Measurements from ENCODE around the gene SGSM2.

The SGSM2 gene

DNA sequence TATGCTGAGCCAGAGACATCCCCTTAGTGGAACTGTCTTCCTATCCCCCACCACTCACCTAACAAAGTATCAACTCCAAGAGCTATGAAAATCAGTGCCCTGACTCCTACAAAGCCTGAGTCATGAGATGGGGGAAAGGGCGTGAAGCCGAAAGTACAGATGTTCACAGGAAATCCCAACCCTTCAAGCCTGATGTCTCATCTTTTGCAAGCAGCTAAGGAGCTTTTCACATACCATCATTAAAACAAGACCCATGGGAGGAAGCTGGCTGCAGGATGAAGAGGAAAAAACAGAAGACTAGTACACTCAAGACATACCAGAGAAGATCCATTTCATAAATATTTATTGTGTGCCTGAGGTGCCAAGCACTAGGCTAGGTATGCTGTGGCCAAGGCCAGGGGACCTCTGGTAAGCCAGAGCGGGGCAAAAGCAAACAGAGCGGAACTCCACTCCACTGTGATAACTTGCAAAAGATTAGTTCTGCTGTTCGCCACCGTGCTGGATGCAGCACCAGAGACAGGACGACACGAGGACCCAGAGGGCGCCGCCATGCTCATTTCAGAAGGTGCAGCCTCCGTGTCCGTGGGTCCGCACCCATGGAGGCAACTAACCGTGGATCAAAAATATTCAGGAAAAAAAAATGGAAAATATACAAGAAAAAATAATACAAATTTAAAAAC lies 68.1 kb downstream of the SGSM2 start:
- Histone ChIP-seq H3K4me3 (ENCODE audit: low read length) (no peak overlapping the region), H3K36me3 (replicated peaks; ENCODE audit: insufficient read depth, low read length) (no peaks in the 10 kb centered on the region), H3K9me3 (replicated peaks; ENCODE audit: insufficient read depth, low read length) (no peaks in the 10 kb centered on the region), H4K20me1 (ENCODE audit: insufficient read depth, low read length) (no peaks in the 10 kb centered on the region), H3K27ac (ENCODE audit: low read length) (no peak overlapping the region), H3F3A (ENCODE audit: insufficient read depth, low read length) (peaks cover 5% of the 10 kb centered on the region; the same call in 1 of the 2 replicates), H3K9ac (ENCODE audit: low read length) (no peak overlapping the region), H3K27me3 (replicated peaks; ENCODE audit: insufficient read depth, low read length) (no peaks in the 10 kb centered on the region), H3K9me2 (replicated peaks; ENCODE audit: insufficient read depth, low read length) (no peaks in the 10 kb centered on the region), H3K4me2 (ENCODE audit: low read depth, low read length) (no peak overlapping the region), H2AFZ (ENCODE audit: low read length) (no peak overlapping the region), H3K4me1 (ENCODE audit: low read length) (0 out of 2 replicates have a peak, but pooled peaks cover 5% of the 10 kb centered on the region), H3K79me2 (ENCODE audit: low read length) (peaks cover 3% of the 10 kb centered on the region)
- DNase-seq, result no peak
- no peak for TF ChIP-seq EZH2 (optimal IDR thresholded peaks at IDR 0.05; ENCODE audit: low read depth, low read length)

DNA sequence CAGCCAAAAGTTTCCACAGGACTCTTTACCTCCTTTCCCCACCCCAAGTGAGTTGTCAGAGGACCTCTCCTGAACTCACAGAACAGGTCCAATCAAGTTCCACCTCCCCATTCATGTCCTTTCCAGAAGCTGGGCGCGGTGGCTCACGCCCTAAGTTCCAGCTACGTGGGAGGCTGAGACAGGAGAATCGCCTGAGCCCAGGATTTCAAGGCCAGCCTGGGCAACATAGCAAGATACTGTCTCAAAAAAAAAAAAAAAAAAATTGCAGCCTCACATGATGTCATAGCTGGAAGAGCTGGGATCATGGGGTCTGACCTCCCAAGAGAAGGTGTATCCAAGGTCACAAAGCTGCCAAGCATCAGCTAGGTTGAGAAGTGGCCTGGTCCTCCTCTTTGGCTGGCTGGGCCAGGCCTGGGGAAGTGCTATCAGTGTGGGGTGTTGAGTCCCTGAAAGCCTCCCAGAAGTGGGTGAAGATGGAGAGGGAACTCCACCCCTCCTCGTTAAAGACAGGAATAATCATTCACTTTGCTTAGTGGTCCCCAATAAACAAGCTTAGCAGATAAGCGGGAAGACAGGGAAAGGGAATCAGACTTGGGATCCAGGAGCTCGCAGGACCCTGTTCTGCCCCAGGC lies 69.1 kb downstream of the SGSM2 start:
- Histone ChIP-seq H3K36me3 (replicated peaks; ENCODE audit: insufficient read depth, low read length) (no peaks in the 10 kb centered on the region), H3K4me1 (ENCODE audit: low read length) (0 out of 2 replicates have a peak, but pooled peaks cover 5% of the 10 kb centered on the region), H4K20me1 (ENCODE audit: insufficient read depth, low read length) (no peaks in the 10 kb centered on the region), H3K9me3 (replicated peaks; ENCODE audit: insufficient read depth, low read length) (no peaks in the 10 kb centered on the region), H3K27ac (ENCODE audit: low read length) (no peak overlapping the region), H3K27me3 (replicated peaks; ENCODE audit: insufficient read depth, low read length) (no peaks in the 10 kb centered on the region), H3K9me2 (replicated peaks; ENCODE audit: insufficient read depth, low read length) (no peaks in the 10 kb centered on the region), H2AFZ (ENCODE audit: low read length) (no peak overlapping the region), H3K4me3 (ENCODE audit: low read length) (no peak overlapping the region), H3K4me2 (ENCODE audit: low read depth, low read length) (no peak overlapping the region), H3F3A (ENCODE audit: insufficient read depth, low read length) (peaks cover 2% of the 10 kb centered on the region; the same call in 1 of the 2 replicates), H3K9ac (ENCODE audit: low read length) (no peak overlapping the region), H3K79me2 (ENCODE audit: low read length) (no peaks in the 10 kb centered on the region)
- TF ChIP-seq EZH2 (optimal IDR thresholded peaks at IDR 0.05; ENCODE audit: low read depth, low read length), result no peak
- TF ChIP-seq EZH2phosphoT487 (IDR thresholded peaks at IDR 0.05; ENCODE audit: low read length), result no peak
- TF ChIP-seq, protein P1, sequence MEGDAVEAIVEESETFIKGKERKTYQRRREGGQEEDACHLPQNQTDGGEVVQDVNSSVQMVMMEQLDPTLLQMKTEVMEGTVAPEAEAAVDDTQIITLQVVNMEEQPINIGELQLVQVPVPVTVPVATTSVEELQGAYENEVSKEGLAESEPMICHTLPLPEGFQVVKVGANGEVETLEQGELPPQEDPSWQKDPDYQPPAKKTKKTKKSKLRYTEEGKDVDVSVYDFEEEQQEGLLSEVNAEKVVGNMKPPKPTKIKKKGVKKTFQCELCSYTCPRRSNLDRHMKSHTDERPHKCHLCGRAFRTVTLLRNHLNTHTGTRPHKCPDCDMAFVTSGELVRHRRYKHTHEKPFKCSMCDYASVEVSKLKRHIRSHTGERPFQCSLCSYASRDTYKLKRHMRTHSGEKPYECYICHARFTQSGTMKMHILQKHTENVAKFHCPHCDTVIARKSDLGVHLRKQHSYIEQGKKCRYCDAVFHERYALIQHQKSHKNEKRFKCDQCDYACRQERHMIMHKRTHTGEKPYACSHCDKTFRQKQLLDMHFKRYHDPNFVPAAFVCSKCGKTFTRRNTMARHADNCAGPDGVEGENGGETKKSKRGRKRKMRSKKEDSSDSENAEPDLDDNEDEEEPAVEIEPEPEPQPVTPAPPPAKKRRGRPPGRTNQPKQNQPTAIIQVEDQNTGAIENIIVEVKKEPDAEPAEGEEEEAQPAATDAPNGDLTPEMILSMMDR (IDR thresholded peaks at IDR 0.05; ENCODE audit: low read length), result no peak
- DNase-seq, result no peak

DNA sequence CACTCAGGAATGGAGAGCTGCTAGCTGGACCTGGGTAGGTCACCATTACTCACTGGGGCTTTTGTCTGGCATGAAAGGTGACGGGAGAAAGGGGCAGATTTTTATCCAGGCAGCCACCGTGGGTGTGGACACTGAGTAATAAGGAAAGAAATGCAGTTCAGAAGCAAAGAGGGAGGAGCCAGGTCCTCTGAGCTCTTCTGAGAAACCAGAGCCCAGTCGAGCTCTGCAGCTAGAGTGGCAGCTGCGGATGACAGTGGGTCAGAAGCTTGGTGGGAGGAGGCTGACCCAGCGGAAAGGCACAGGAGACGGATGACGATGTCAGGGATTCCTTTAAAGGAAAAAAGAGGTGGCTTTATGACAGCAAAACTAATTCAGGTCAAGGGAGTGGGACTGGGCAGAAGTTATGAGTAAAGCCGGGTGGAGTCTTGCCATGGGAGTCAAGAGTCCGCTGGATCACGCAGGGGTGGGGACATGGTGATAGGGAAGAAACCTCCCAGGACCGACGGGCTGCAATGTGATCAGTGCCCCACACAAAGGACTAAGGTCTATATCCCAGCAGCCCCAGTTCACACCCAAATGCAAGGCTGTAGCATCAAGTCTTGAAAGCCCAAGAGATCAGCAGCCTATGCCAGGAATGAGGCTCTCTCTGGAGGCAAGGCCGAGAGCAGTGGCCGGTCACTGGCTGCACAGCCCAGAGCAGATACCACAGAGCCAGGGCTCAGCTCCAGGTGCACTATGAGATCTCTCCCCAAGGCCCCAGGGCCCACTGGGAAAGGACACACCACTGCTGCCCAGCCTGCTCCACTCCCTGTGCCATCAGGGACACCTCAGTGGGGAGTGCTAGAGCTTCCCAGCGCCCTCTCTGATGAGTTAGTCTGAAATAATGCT lies 69.8 kb downstream of the SGSM2 start:
- H3K27me3 ChIP-seq (replicated peaks; ENCODE audit: insufficient read depth, low read length), result no peaks in the 10 kb centered on the region
- no peak overlapping the region for H2AFZ ChIP-seq (ENCODE audit: low read length)
- H3K9me2 ChIP-seq (replicated peaks; ENCODE audit: insufficient read depth, low read length), result no peaks in the 10 kb centered on the region
- H3K79me2 ChIP-seq (ENCODE audit: low read length), result no peaks in the 10 kb centered on the region
- DNase-seq, result no peak
- H3K27ac ChIP-seq (ENCODE audit: low read length), result no peak overlapping the region
- TF ChIP-seq EZH2phosphoT487 (IDR thresholded peaks at IDR 0.05; ENCODE audit: low read length) (no peak), EZH2 (optimal IDR thresholded peaks at IDR 0.05; ENCODE audit: low read depth, low read length) (no peak)
- TF ChIP-seq, protein P1 (IDR thresholded peaks at IDR 0.05; ENCODE audit: low read length), result no peak
- H3K36me3 ChIP-seq (replicated peaks; ENCODE audit: insufficient read depth, low read length), result no peaks in the 10 kb centered on the region
- no peaks in the 10 kb centered on the region for H3K9me3 ChIP-seq (replicated peaks; ENCODE audit: insufficient read depth, low read length)
- no peak overlapping the region for H3K9ac ChIP-seq (ENCODE audit: low read length)
- no peak overlapping the region for H3K4me3 ChIP-seq (ENCODE audit: low read length)
- no peak overlapping the region for H3K4me2 ChIP-seq (ENCODE audit: low read depth, low read length)
- H3K4me1 ChIP-seq (ENCODE audit: low read length), result 0 out of 2 replicates have a peak, but pooled peaks cover 5% of the 10 kb centered on the region
- no peaks in the 10 kb centered on the region for H4K20me1 ChIP-seq (ENCODE audit: insufficient read depth, low read length)
- no peaks in the 10 kb centered on the region for H3F3A ChIP-seq (ENCODE audit: insufficient read depth, low read length)
